ENCODE data around the gene CHCHD6. TPM values are rescaled to one million over a fixed set of nuclear protein-coding genes. Genes with fewer than 3 reads are reported as not detected.

CHCHD6 gene
- total RNA-seq, 2 experiments from 2014 or later, result 17.2 to 17.7 TPM

- peaks cover 3% of the 10 kb centered on the region for H3K4me1 Mint-ChIP-seq (ENCODE audit: low read depth)
- no peaks in the 10 kb centered on the region for H3K9me3 Mint-ChIP-seq
- H3K27ac Mint-ChIP-seq, result no peak overlapping the region
- intact Hi-C loops (cut with micrococcal nuclease), result loop anchor here (10.0 kb wide), 1 partner anchor 634 kb away; the partner anchor contains the start of gene KLF15
- no peaks in the 10 kb centered on the region for H3K36me3 Mint-ChIP-seq (ENCODE audit: low read depth)
- CTCF ChIA-PET, result interaction anchor here (0.8 kb wide), 1 partner anchor 71 kb away, joined by 3 read pairs; no protein-coding TSS in a partner anchor
- no peak for DNase-seq
- H3K4me3 Mint-ChIP-seq, result no peak overlapping the region
- H3K27me3 Mint-ChIP-seq (ENCODE audit: low read depth), result no peaks in the 10 kb centered on the region
These were observed 284.5 kb downstream of the CHCHD6 start for GRCh38 chr3:126988451-126989021.

- CTCF ChIA-PET, result no interaction called here
- H3K27ac Mint-ChIP-seq, result no peak overlapping the region
- intact Hi-C loops (cut with micrococcal nuclease), result loop anchor here (10.0 kb wide), 1 partner anchor 635 kb away; the partner anchor contains the start of gene KLF15
- no peak overlapping the region for H3K4me3 Mint-ChIP-seq
- DNase-seq, result no peak
- no peaks in the 10 kb centered on the region for H3K27me3 Mint-ChIP-seq (ENCODE audit: low read depth)
- H3K4me1 Mint-ChIP-seq (ENCODE audit: low read depth), result peaks cover under 1% of the 10 kb centered on the region
- peaks cover 1% of the 10 kb centered on the region for H3K36me3 Mint-ChIP-seq (ENCODE audit: low read depth)
- H3K9me3 Mint-ChIP-seq, result no peaks in the 10 kb centered on the region
These were observed 285.4 kb downstream of the CHCHD6 start for GRCh38 chr3:126989316-126990023.

- Mint-ChIP-seq H3K27me3 (ENCODE audit: low read depth) (no peaks in the 10 kb centered on the region), H3K4me1 (ENCODE audit: low read depth) (no peaks in the 10 kb centered on the region), H3K27ac (no peak overlapping the region), H3K4me3 (no peak overlapping the region), H3K36me3 (ENCODE audit: low read depth) (peaks cover 1% of the 10 kb centered on the region), H3K9me3 (no peaks in the 10 kb centered on the region)
- intact Hi-C loops (cut with micrococcal nuclease), result no loop called here
- DNase-seq, result no peak
- CTCF ChIA-PET, result no interaction called here
These were observed 286.1 kb downstream of the CHCHD6 start for GRCh38 chr3:126990024-126990700.

GRCh38 chr3:126990890-126991289 is 286.9 kb downstream of the CHCHD6 start:
- Mint-ChIP-seq H3K4me3 (no peak overlapping the region), H3K9me3 (no peaks in the 10 kb centered on the region), H3K27me3 (ENCODE audit: low read depth) (no peaks in the 10 kb centered on the region), H3K27ac (no peak overlapping the region), H3K36me3 (ENCODE audit: low read depth) (peaks cover 1% of the 10 kb centered on the region), H3K4me1 (ENCODE audit: low read depth) (no peaks in the 10 kb centered on the region)
- DNase-seq, result no peak
- intact Hi-C loops (cut with micrococcal nuclease), result no loop called here
- CTCF ChIA-PET, result no interaction called here

DNA sequence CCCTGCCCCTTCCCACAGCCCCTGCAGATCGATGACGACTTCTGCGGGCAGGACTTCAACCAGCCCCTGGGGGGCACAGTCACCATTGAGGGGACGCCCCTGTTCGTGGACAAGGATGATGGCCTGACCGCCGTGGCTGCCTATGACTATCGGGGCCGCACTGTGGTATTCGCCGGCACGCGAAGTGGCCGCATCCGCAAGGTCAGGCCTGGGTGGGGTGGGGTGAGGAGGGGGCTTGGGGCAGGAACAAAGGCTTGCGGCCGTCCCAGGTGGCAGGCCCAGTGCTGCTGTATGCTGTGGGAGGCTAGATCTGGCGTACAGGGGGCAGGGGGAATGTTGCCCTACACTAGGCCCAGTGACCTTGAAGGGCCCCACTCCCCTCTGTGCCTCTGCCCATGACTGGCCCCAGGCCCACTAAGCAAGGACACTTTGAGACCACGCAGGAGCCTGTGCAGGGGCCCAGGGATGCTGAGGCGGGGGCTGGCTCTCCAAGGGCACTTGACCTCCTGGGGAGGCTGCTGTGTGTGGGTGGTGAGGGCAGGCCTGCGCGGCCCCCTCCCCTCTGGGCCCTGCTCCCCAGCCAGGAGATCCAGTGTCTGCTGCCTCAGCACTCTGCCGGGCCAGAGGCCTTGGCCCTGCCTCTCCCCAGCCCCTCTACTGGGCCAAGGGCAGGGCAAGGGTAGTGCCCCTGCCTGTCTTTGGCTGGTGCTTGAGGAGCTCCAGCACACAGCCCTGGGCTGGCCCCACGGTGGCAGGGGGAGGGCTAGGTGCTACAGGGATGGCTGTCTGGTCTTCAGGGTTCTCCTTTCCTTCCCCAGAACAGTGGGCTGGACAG is 287.5 kb downstream of the CHCHD6 start:
- no peak overlapping the region for H3K27ac Mint-ChIP-seq
- CTCF ChIA-PET, result no interaction called here

DNA sequence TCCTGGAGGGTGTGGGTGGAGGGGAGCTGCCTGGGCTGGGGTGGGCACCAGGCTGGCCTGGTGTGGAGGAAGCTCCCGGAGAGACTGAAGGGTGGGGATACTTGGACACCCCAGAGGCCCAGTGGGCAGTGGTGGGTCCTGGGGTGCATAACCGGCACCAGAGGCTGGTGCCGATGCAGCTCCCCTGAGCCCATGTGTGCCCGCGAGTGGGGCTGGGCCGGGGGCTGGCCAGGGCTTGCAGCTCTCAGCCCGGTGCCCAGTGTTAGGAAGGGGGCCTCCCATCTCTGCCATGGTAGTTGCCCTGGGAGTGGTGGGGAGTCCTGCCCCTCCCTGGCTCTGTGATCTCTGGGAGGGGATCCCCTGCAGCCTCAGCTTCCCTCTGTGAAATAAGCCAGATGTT is 288.2 kb downstream of the CHCHD6 start:
- H3K9me3 Mint-ChIP-seq, result no peaks in the 10 kb centered on the region
- H3K36me3 Mint-ChIP-seq (ENCODE audit: low read depth), result peaks cover 1% of the 10 kb centered on the region
- H3K4me1 Mint-ChIP-seq (ENCODE audit: low read depth), result no peaks in the 10 kb centered on the region
- H3K27me3 Mint-ChIP-seq (ENCODE audit: low read depth), result no peaks in the 10 kb centered on the region
- no peak overlapping the region for H3K4me3 Mint-ChIP-seq
- DNase-seq, result no peak
- intact Hi-C loops (cut with micrococcal nuclease), result no loop called here
- H3K27ac Mint-ChIP-seq, result no peak overlapping the region
- CTCF ChIA-PET, result no interaction called here

More for the DNA sequence above, 287.5 kb downstream of the CHCHD6 start:
- no peak for DNase-seq
- H3K9me3 Mint-ChIP-seq, result no peaks in the 10 kb centered on the region
- no peaks in the 10 kb centered on the region for H3K4me1 Mint-ChIP-seq (ENCODE audit: low read depth)
- H3K4me3 Mint-ChIP-seq, result no peak overlapping the region
- H3K27me3 Mint-ChIP-seq (ENCODE audit: low read depth), result no peaks in the 10 kb centered on the region
- H3K36me3 Mint-ChIP-seq (ENCODE audit: low read depth), result peaks cover 1% of the 10 kb centered on the region
- intact Hi-C loops (cut with micrococcal nuclease), result no loop called here

- Mint-ChIP-seq H3K36me3 (ENCODE audit: low read depth) (peaks cover 3% of the 10 kb centered on the region), H3K4me1 (ENCODE audit: low read depth) (no peaks in the 10 kb centered on the region), H3K4me3 (no peak overlapping the region), H3K27me3 (ENCODE audit: low read depth) (no peaks in the 10 kb centered on the region), H3K9me3 (no peaks in the 10 kb centered on the region), H3K27ac (no peak overlapping the region)
- DNase-seq, result no peak
- CTCF ChIA-PET, result no interaction called here
- intact Hi-C loops (cut with micrococcal nuclease), result no loop called here
These were observed 288.7 kb downstream of the CHCHD6 start for GRCh38 chr3:126992776-126993175.

- H3K27me3 Mint-ChIP-seq (ENCODE audit: low read depth), result no peaks in the 10 kb centered on the region
- CTCF ChIA-PET, result no interaction called here
These were observed 289.4 kb downstream of the CHCHD6 start for GRCh38 chr3:126993436-126993835.

DNA sequence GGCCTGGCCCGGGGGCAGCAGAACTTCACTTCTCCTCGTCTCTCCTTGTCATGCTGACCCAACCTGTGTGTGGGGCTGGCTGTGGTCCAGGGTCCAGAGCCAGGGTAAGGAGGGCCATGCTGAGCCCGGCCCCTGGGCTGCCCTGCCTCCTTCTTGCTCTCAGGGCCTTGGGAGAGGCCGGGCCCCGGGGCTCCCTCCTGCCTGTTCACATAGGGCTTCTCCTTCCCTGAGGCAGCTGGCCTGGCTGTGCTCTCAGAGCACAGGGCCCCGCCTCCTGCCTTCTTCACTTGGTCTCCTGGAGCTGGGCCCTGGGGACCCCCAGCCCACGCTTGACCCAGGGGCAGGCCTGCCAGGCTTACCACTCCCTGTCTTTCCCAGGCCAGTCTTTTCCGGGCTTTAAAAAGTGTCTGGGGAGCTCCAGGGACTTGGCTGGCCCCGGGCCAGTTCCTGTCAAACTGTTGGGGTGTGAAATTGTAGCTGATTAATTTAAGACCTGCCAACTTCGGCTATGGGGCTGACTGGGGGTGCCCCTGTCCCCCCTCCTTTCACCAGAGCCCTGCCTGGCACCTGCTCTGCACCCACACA is 290.7 kb downstream of the CHCHD6 start:
- CTCF ChIA-PET, result no interaction called here
- no peaks in the 10 kb centered on the region for H3K9me3 Mint-ChIP-seq
- no peak for DNase-seq
- no peak overlapping the region for H3K27ac Mint-ChIP-seq
- H3K36me3 Mint-ChIP-seq (ENCODE audit: low read depth), result peaks cover 3% of the 10 kb centered on the region
- H3K4me1 Mint-ChIP-seq (ENCODE audit: low read depth), result no peaks in the 10 kb centered on the region
- no peak overlapping the region for H3K4me3 Mint-ChIP-seq
- intact Hi-C loops (cut with micrococcal nuclease), result no loop called here
- no peaks in the 10 kb centered on the region for H3K27me3 Mint-ChIP-seq (ENCODE audit: low read depth)

More at GRCh38 chr3:126993436-126993835, 289.4 kb downstream of the CHCHD6 start:
- Mint-ChIP-seq H3K4me3 (no peak overlapping the region), H3K9me3 (no peaks in the 10 kb centered on the region), H3K27ac (no peak overlapping the region), H3K36me3 (ENCODE audit: low read depth) (peaks cover 3% of the 10 kb centered on the region), H3K4me1 (ENCODE audit: low read depth) (no peaks in the 10 kb centered on the region)
- DNase-seq, result no peak
- intact Hi-C loops (cut with micrococcal nuclease), result no loop called here

DNA sequence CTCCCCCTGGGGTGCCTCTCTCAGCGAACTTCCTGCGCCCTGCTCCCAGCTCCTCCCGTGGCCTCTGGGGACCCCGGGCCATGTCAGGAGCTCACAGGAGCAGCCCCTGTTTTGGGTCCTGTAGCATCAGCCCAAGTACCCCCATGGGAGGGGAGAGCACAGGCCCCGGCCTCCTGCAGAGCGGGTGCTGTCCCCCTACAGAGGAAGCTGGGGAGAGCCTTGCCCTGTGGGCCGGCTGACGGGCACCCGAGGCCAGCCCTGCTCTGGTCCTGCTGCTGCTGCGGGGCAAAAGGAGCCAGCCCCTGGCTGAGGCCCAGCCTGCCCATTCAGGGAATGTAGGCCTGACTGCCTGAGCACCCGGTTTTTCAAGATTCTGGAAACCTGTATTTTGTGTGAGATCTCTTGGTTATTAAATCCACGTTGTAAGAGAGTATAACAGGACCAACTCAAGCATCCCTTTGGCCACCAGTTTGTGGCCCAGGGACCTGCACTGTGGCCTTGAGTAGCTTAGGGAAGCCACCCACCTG is 291.3 kb downstream of the CHCHD6 start:
- no peaks in the 10 kb centered on the region for H3K27me3 Mint-ChIP-seq (ENCODE audit: low read depth)
- no peak overlapping the region for H3K27ac Mint-ChIP-seq
- no peak for DNase-seq
- no peaks in the 10 kb centered on the region for H3K9me3 Mint-ChIP-seq
- intact Hi-C loops (cut with micrococcal nuclease), result no loop called here
- CTCF ChIA-PET, result no interaction called here
- peaks cover 3% of the 10 kb centered on the region for H3K36me3 Mint-ChIP-seq (ENCODE audit: low read depth)
- H3K4me1 Mint-ChIP-seq (ENCODE audit: low read depth), result no peaks in the 10 kb centered on the region
- H3K4me3 Mint-ChIP-seq, result no peak overlapping the region

DNA sequence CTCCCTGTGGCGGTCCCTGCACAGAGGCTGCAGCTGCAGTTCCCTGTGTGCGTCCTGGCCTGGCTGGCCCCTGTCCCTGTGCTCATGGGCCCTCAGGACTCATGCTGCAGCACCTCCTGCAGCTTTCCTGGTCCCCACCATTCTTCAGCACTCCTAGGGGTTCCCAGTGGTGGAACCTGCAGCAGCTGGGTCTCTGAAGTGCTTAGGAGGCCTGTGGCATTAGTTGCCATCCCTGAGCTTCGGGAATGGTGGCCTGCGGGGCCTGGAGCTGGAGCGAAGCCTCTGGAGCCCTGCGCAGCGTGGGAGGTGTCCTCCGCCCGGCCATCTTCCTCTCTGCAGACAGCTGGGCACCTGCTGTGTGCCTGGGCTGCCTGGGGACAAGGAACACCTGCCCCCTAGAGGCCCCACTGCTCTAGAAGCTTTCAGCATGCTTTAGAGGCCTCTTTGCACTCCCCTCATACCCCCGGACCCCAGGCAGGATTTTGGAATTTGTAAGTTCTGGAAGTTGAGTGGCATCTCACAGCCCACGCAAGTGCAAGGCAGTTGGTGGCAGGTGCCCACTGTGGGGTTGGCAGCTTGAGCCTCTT is 292.0 kb downstream of the CHCHD6 start:
- CTCF ChIA-PET, result interaction anchor here (0.6 kb wide), 2 partner anchors 287 to 353 kb away, joined by 3 to 4 read pairs; no protein-coding TSS in a partner anchor
- no peak overlapping the region for H3K27ac Mint-ChIP-seq
- intact Hi-C loops (cut with micrococcal nuclease), result no loop called here
- no peak for DNase-seq
- peaks cover 3% of the 10 kb centered on the region for H3K36me3 Mint-ChIP-seq (ENCODE audit: low read depth)
- no peak overlapping the region for H3K4me3 Mint-ChIP-seq
- H3K9me3 Mint-ChIP-seq, result no peaks in the 10 kb centered on the region
- H3K27me3 Mint-ChIP-seq (ENCODE audit: low read depth), result no peaks in the 10 kb centered on the region
- no peaks in the 10 kb centered on the region for H3K4me1 Mint-ChIP-seq (ENCODE audit: low read depth)

Measured in activated naive CD4-positive, alpha-beta T cell treated with anti-CD3 and anti-CD28 coated beads for 36 hours (primary cell).